B cell (primary cell): ENCODE measurements around the gene RNF112. TPM values are rescaled to one million over a fixed set of nuclear protein-coding genes. Genes with fewer than 3 reads are reported as not detected.
"Not testable (repeated sequence)": the region's sequence is repeated elsewhere in the genome, so short reads cannot be mapped to it uniquely, and the experiment has no call there.

Experiments
- ATAC-seq: fragments of 200-7000 bp; cut with Tn5 transposase; one replicate; pipeline ENCODE4 v1.10.0; 2021; ENCODE audit warnings: low read depth, mild to moderate bottlenecking, moderate number of reproducible peaks, moderate library complexity
- CTCF ChIA-PET: fragments of 350-600 bp; sonication (Branson Sonifier 250); formaldehyde crosslinking; loops from one replicate; lab custom pipeline; 2021; ENCODE audit warnings: antibody characterized with exemption, inconsistent platforms; lab: Charles Lee
- POLR2A ChIA-PET: fragments of 350-600 bp; sonication (Branson Sonifier 250); formaldehyde crosslinking; loops from one replicate; lab custom pipeline; 2021; ENCODE audit warnings: antibody characterized with exemption; lab: Charles Lee
- DNase-seq: peaks from one replicate; pipeline ENCODE4 v3.0.0; 2013
- H2AFZ ChIP-seq: 2 replicates; pipeline ENCODE4 v1.6.1; 2012; ENCODE audit warnings: mild to moderate bottlenecking, low read depth, low read length; ENCODE audit not compliant: insufficient read depth, poor library complexity, severe bottlenecking
- H3K27ac ChIP-seq, 2 donors: 1 replicate in 1 of 2; 2 replicates in 1 of 2; pipeline ENCODE4 v1.5.1; 2012 to 2013; ENCODE audit warnings: low read length in 2 of 2, mild to moderate bottlenecking in 2 of 2, moderate library complexity in 1 of 2
- H3K27me3 ChIP-seq, 4 experiments: fragments of 200-600 bp in 1 of 4; sonication (generic) in 1 of 4; replicated peaks in 1 of 4; 1 replicate in 2 of 4; 2 replicates in 2 of 4; pipeline versions ENCODE4 v1.6.1 to v1.7.0; 2013 to 2016; ENCODE audit warnings: low read length in 3 of 4, mild to moderate bottlenecking in 2 of 4, mixed read lengths in 1 of 4, moderate library complexity in 1 of 4; ENCODE audit not compliant: insufficient read depth in 4 of 4, control insufficient read depth in 3 of 4; ENCODE audit errors: control extremely low read depth in 1 of 4
- H3K36me3 ChIP-seq, 2 experiments: replicated peaks in 1 of 2; 1 replicate in 1 of 2; 2 replicates in 1 of 2; pipeline versions ENCODE4 v1.6.1 to v1.7.1; 2013; ENCODE audit warnings: low read length in 1 of 2; ENCODE audit not compliant: insufficient read depth in 2 of 2, control insufficient read depth in 1 of 2; ENCODE audit errors: control extremely low read depth in 1 of 2, extremely low read depth in 1 of 2
- H3K4me1 ChIP-seq, 2 donors: fragments of 200-600 bp in 1 of 2; sonication (generic) in 1 of 2; 1 replicate in 1 of 2; 2 replicates in 1 of 2; pipeline versions ENCODE4 v1.5.1 to v1.6.1; 2013 to 2017; ENCODE audit warnings: low read length in 2 of 2; ENCODE audit not compliant: control insufficient read depth in 2 of 2, insufficient read depth in 2 of 2
- H3K4me2 ChIP-seq: replicated peaks from 2 replicates; pipeline ENCODE3; 2012; ENCODE audit warnings: mild to moderate bottlenecking, low read depth, low read length; ENCODE audit not compliant: poor library complexity, severe bottlenecking
- H3K4me3 ChIP-seq, 5 experiments: fragments of 200-600 bp in 1 of 5; sonication (generic) in 1 of 5; 1 replicate in 3 of 5; 2 replicates in 2 of 5; pipeline versions ENCODE4 v1.5.1 to v1.7.0; 2011 to 2016; ENCODE audit warnings: low read length in 4 of 5, mild to moderate bottlenecking in 4 of 5, low read depth in 2 of 5, control low read depth in 1 of 5, moderate library complexity in 1 of 5; ENCODE audit not compliant: insufficient read depth in 1 of 5; ENCODE audit errors: control extremely low read depth in 1 of 5, extremely low read depth in 1 of 5
- H3K79me2 ChIP-seq: fragments of 200-600 bp; sonication (generic); one replicate; pipeline ENCODE4 v1.6.0; 2016; ENCODE audit warnings: low read length; ENCODE audit not compliant: control insufficient read depth, insufficient read depth
- H3K9ac ChIP-seq: fragments of 200-600 bp; sonication (generic); 2 replicates; pipeline ENCODE4 v1.6.1; 2017; ENCODE audit warnings: mild to moderate bottlenecking, low read length, moderate library complexity
- H3K9me3 ChIP-seq, 3 donors: one replicate each; pipeline versions ENCODE4 v1.6.1 to v1.7.1; 2013; ENCODE audit warnings: low read length in 2 of 3; ENCODE audit not compliant: control insufficient read depth in 2 of 3, insufficient read depth in 1 of 3; ENCODE audit errors: control extremely low read depth in 1 of 3
- H4K20me1 ChIP-seq: 2 replicates; pipeline ENCODE4 v1.6.0; 2012; ENCODE audit warnings: mild to moderate bottlenecking, low read length; ENCODE audit not compliant: insufficient read depth, control insufficient read depth, poor library complexity, severe bottlenecking
- H3K27ac Mint-ChIP-seq: one replicate; pipeline ENCODE4 v1.8.0; 2021; ENCODE audit warnings: mixed read lengths
- H3K27me3 Mint-ChIP-seq: one replicate; pipeline ENCODE4 v1.8.0; 2021; ENCODE audit warnings: mixed read lengths
- H3K4me1 Mint-ChIP-seq: one replicate; pipeline ENCODE4 v1.8.0; 2021; ENCODE audit warnings: mixed read lengths
- H3K4me3 Mint-ChIP-seq: one replicate; pipeline ENCODE4 v1.8.0; 2021; ENCODE audit warnings: mixed read lengths
- H3K9me3 Mint-ChIP-seq: one replicate; pipeline ENCODE4 v1.8.0; 2022; ENCODE audit warnings: mixed read lengths; ENCODE audit not compliant: insufficient read depth
- CTCF ChIP-seq: fragments of 200-600 bp; IDR thresholded peaks from one replicate; pipeline ENCODE4 v1.8.0; 2022; ENCODE audit warnings: antibody characterized with exemption, mild to moderate bottlenecking
- EZH2 ChIP-seq: IDR thresholded peaks from 2 replicates; pipeline ENCODE4 v1.6.1; 2012; ENCODE audit warnings: borderline replicate concordance, low read depth, mild to moderate bottlenecking, moderate library complexity, low read length; ENCODE audit not compliant: insufficient read depth, poor library complexity, severe bottlenecking
- WGBS: methylation state at CpG from one replicate; pipeline ENCODE4 v1.1.5; 2013; ENCODE audit warnings: missing lambda C conversion rate; ENCODE audit not compliant: insufficient coverage; 5-methylcytosine and 5-hydroxymethylcytosine counted together
- intact Hi-C: fragments of 100-400 bp; cut with micrococcal nuclease; formaldehyde crosslinking; loops from one replicate; pipeline ENCODE4 v1.10.0; 2022
- polyA plus RNA-seq: library from polyadenylated mRNA; depleted of rRNA; stranded (reverse); fragments of >200 nt; gene quantifications from 2 replicates; pipeline ENCODE4 v1.2.3, GENCODE V29; 2012
- total RNA-seq, 2 donors: library from RNA; stranded (reverse); fragments of 120-200 nt in 1 of 2; gene quantifications; 1 replicate in 1 of 2; 2 replicates in 1 of 2; pipeline versions ENCODE4 v1.2.3 to v1.2.4, GENCODE V29; 2013 to 2022

The RNF112 gene
- total and polyA plus RNA-seq, 2 donors (not counting 1 experiment from before 2014, with no cell fraction given) = 0.30 to 0.62 TPM

GRCh38 chr17:19445105-19445504 lies 34.1 kb downstream of the RNF112 start:
- Histone ChIP-seq H3K36me3 (no peaks in the 10 kb centered on the region), H3K9ac (no peak overlapping the region), H3K79me2 (no peaks in the 10 kb centered on the region), H3K4me2 (no peak overlapping the region), H3K27me3 (peaks cover 0 to 9% (median 2%) of the 10 kb centered on the region in 4 experiments), H4K20me1 (no peaks in the 10 kb centered on the region), H3K9me3 (peaks cover 1 to 13% (median 13%) of the 10 kb centered on the region in 3 donors), H2AFZ (no peak overlapping the region), H3K27ac (no peak overlapping the region), H3K4me1 (no peaks in the 10 kb centered on the region), H3K4me3 (no peak overlapping the region)
- 100% methylated on average over 1 of the region's 2 CpGs for WGBS
- ChIA-PET POLR2A (interaction anchor here (0.5 kb wide), 1 partner anchor 22 kb away, joined by 3 read pairs; no protein-coding TSS in a partner anchor), CTCF (interaction anchor here (0.7 to 6.0 kb wide), 6 partner anchors 9 to 107 kb away, joined by 3 to 133 read pairs (median 4); partner anchors contain the start of gene B9D1)
- Mint-ChIP-seq H3K4me3 (no peak overlapping the region), H3K27me3 (peaks cover 16% of the 10 kb centered on the region), H3K9me3 (peaks cover 7% of the 10 kb centered on the region), H3K4me1 (no peaks in the 10 kb centered on the region), H3K27ac (no peak overlapping the region)
- intact Hi-C loops = no loop called here
- DNase-seq (no peak), ATAC-seq (no peak)
- TF ChIP-seq CTCF (no peak), EZH2 (no peak)

GRCh38 chr17:19446577-19446976 lies 35.5 kb downstream of the RNF112 start:
- DNase-seq, H3K4me3 Mint-ChIP-seq, H3K4me2 ChIP-seq, H3K4me1 Mint-ChIP-seq, POLR2A ChIA-PET, H3K4me1 ChIP-seq, H3K9me3 Mint-ChIP-seq, H3K36me3 ChIP-seq, H4K20me1 ChIP-seq, H3K9ac ChIP-seq, ATAC-seq, H3K27ac ChIP-seq, H2AFZ ChIP-seq, H3K27ac Mint-ChIP-seq, H3K79me2 ChIP-seq: not testable (repeated sequence)
- CTCF ChIA-PET = interaction anchor here (0.6 to 6.0 kb wide), 17 partner anchors 10 to 592 kb away, joined by 3 to 133 read pairs (median 4); partner anchors contain the start of genes B9D1 and MAPK7
- 88% methylated on average over 10 of the region's 26 CpGs for WGBS
- Histone ChIP-seq H3K27me3 (peaks cover 0 to 14% (median 5%) of the 10 kb centered on the region in 4 experiments), H3K4me3 (peak overlapping the region in 1 of 5 experiments; percentile 5), H3K9me3 (peaks cover 1 to 13% (median 13%) of the 10 kb centered on the region in 3 donors)
- H3K27me3 Mint-ChIP-seq = peaks cover 19% of the 10 kb centered on the region
- intact Hi-C loops = loop anchor here (2.0 kb wide), 1 partner anchor 16 kb away; no protein-coding TSS in a partner anchor
